ENCODE measurements around the gene JAKMIP1. TPM values are rescaled to one million over a fixed set of nuclear protein-coding genes. Genes with fewer than 3 reads are reported as not detected.
A peak's percentile ranks its signal among the peaks of the same experiment; 100 is the strongest.

JAKMIP1 gene
- total RNA-seq, 1 experiment from 2014 or later, result not detected

DNA sequence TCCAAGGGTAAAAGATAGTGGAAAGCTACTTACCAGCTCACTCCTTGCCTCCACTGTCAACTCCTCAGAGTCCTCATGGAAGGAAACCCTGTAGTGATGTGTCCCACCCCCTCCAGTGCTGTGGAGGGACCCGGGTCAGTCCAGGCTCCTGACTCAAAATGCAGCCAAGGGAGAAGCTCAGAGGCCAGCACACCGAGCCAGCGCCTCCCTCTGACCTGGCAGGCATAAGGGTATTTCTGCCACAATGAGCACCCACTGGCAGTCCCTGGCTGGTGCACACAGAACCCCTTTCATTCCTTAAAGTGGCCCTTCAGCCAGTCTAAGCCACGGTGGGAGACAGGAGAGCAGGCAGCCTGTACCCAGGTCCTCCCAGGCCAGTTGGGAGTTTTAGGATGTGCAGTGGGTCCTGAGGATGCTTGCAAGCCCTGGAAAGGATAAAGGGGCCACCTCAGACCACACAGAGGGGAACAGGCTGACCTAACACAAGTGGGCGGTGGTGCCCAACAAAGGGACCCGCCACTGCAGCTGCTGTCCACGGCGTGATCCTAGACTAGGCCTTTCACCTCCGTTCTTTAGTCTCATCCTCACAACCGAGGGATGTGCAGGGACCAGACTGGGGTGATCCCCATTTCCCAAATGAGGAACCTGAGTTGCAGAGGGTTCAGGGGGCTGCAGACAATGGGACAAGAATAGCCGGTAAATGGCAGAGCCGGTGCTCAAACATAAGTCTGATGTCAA is 5.7 kb downstream of the JAKMIP1 start:
- no peak for DNase-seq (ENCODE audit: unreplicated experiment)
- no peak overlapping the region for H3K27ac Mint-ChIP-seq (ENCODE audit: low read depth, unreplicated experiment)
- H3K9me3 Mint-ChIP-seq (ENCODE audit: unreplicated experiment), result peaks cover 8% of the 10 kb centered on the region
- no peak for TF ChIP-seq CTCF (IDR thresholded peaks at IDR 0.05; ENCODE audit: unreplicated experiment)
- no peaks in the 10 kb centered on the region for H3K4me1 Mint-ChIP-seq (ENCODE audit: insufficient read depth, unreplicated experiment)
- CTCF ChIA-PET, result no interaction called here
- no peaks in the 10 kb centered on the region for H3K27me3 Mint-ChIP-seq (ENCODE audit: insufficient read depth, unreplicated experiment)
- no peak overlapping the region for H3K4me3 Mint-ChIP-seq (ENCODE audit: unreplicated experiment)
- H3K36me3 Mint-ChIP-seq (ENCODE audit: insufficient read depth, unreplicated experiment), result no peaks in the 10 kb centered on the region
- intact Hi-C loops (cut with micrococcal nuclease), result no loop called here
- POLR2A ChIA-PET, result no interaction called here
- no TSS peak for BruUV-seq (replicated peaks)

GRCh38 chr4:6193399-6193798 is 7.0 kb downstream of the JAKMIP1 start:
- no TSS peak for BruUV-seq (replicated peaks)
- Mint-ChIP-seq H3K27ac (ENCODE audit: low read depth, unreplicated experiment) (no peak overlapping the region), H3K36me3 (ENCODE audit: insufficient read depth, unreplicated experiment) (no peaks in the 10 kb centered on the region), H3K4me3 (ENCODE audit: unreplicated experiment) (no peak overlapping the region), H3K9me3 (ENCODE audit: unreplicated experiment) (peaks cover 8% of the 10 kb centered on the region), H3K27me3 (ENCODE audit: insufficient read depth, unreplicated experiment) (no peaks in the 10 kb centered on the region), H3K4me1 (ENCODE audit: insufficient read depth, unreplicated experiment) (no peaks in the 10 kb centered on the region)
- DNase-seq (ENCODE audit: unreplicated experiment), result no peak
- ChIA-PET POLR2A (interaction anchor here (0.6 kb wide), 1 partner anchor 88 kb away, joined by 3 read pairs; no protein-coding TSS in a partner anchor), CTCF (no interaction called here)
- TF ChIP-seq CTCF (IDR thresholded peaks at IDR 0.05; ENCODE audit: unreplicated experiment), result no peak
- intact Hi-C loops (cut with micrococcal nuclease), result no loop called here

DNA sequence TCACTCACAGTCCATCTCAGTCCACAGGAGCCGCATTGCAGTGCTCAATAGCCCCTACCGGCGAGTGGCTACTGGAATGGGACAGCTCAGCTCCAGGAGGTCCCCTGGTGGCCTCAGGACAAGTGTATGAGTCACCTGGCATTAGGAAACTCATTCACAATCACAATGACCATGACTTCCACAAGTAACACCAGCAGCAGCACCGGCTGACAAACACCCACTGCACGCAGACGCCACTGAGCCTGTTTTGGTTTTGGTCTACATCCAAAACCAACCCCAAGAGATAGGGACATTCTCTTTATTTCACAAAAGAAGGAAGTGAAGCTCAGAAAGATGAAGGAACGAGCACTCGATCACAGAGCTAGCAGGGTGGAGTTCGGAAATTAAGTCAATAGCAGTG is 8.1 kb downstream of the JAKMIP1 start:
- ChIA-PET CTCF (no interaction called here), POLR2A (no interaction called here)
- Mint-ChIP-seq H3K27ac (ENCODE audit: low read depth, unreplicated experiment) (no peak overlapping the region), H3K4me3 (ENCODE audit: unreplicated experiment) (no peak overlapping the region), H3K9me3 (ENCODE audit: unreplicated experiment) (peaks cover 8% of the 10 kb centered on the region), H3K27me3 (ENCODE audit: insufficient read depth, unreplicated experiment) (no peaks in the 10 kb centered on the region), H3K36me3 (ENCODE audit: insufficient read depth, unreplicated experiment) (no peaks in the 10 kb centered on the region), H3K4me1 (ENCODE audit: insufficient read depth, unreplicated experiment) (no peaks in the 10 kb centered on the region)
- no peak for TF ChIP-seq CTCF (IDR thresholded peaks at IDR 0.05; ENCODE audit: unreplicated experiment)
- intact Hi-C loops (cut with micrococcal nuclease), result no loop called here
- peak; percentile 5 for DNase-seq (ENCODE audit: unreplicated experiment)
- BruUV-seq (replicated peaks), result no TSS peak

DNA sequence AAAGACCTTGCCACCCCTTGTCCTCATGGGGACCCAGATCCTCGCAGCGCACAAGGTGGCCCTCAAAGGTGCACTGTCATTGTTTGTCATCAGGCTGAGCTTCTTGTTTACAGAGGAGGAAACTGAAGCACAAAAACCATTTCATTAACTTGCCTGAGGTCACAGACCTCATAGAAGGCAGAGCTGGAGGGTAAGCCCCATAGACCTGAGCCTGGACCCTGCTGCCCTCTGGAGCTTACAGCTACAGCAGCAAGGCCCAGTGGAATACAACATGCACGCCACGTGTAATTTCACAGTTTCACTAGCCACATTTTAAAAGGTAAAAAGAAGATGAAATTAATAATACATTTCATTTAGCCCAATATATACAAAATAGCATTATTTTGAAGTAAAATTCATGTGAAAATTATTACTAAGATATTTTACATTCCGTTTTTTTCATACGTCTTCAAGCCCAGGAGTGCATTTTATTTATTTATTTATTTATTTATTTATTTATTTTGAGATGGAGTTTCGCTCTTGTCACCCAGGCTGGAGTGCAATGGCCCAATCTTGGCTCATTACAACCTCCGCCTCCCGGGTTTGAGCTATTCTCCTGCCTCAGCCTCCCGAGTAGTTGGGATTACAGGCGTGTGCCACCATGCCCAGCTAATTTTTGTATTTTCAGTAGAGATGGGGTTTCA is 8.8 kb downstream of the JAKMIP1 start:
- Mint-ChIP-seq H3K27me3 (ENCODE audit: insufficient read depth, unreplicated experiment) (no peaks in the 10 kb centered on the region), H3K36me3 (ENCODE audit: insufficient read depth, unreplicated experiment) (no peaks in the 10 kb centered on the region), H3K27ac (ENCODE audit: low read depth, unreplicated experiment) (no peak overlapping the region), H3K4me3 (ENCODE audit: unreplicated experiment) (no peak overlapping the region), H3K9me3 (ENCODE audit: unreplicated experiment) (peaks cover 8% of the 10 kb centered on the region), H3K4me1 (ENCODE audit: insufficient read depth, unreplicated experiment) (no peaks in the 10 kb centered on the region)
- no TSS peak for BruUV-seq (replicated peaks)
- intact Hi-C loops (cut with micrococcal nuclease), result no loop called here
- ChIA-PET CTCF (interaction anchor here (0.6 kb wide), 2 partner anchors 176 to 1267 kb away, joined by 3 read pairs; no protein-coding TSS in a partner anchor), POLR2A (no interaction called here)
- TF ChIP-seq CTCF (IDR thresholded peaks at IDR 0.05; ENCODE audit: unreplicated experiment), result no peak
- DNase-seq (ENCODE audit: unreplicated experiment), result no peak
